ENCODE data around the gene AGAP4.
"Not testable (repeated sequence)": the region's sequence is repeated elsewhere in the genome, so short reads cannot be mapped to it uniquely, and the experiment has no call there.

AGAP4 gene

DNA sequence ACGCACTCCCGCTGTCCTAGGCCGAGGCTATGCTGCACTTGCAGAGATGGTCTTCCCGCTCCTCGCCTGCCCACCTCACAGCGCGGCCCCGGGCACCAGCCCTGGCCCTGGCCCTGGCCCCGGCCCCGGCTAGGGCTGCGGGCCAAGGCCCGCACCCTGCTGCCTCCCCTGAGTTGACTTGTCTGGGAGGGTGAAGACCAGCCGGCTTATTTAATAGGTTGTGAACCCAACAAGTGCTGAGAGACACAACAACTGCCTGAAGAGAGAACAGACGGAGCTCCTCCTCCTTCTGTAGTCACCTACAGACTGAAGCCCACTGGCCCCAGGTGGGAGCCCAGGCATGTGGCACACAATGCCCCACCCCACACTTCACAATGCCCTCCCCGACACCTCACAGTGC is at the start of gene AGAP4:
TSS of gene AGAP4 (minus strand) at position 101 of the 400 bp plus-strand sequence. CDS start 153 bp downstream, outside the sequence.
- in situ Hi-C loops (cut with MboI; ENCODE audit: low sequenced_read_pairs): not testable (repeated sequence)

GRCh38 chr10:45890721-45891120 is 43.4 kb upstream of the AGAP4 start:
- in situ Hi-C loops (cut with MboI; ENCODE audit: low sequenced_read_pairs): not testable (repeated sequence)

- in situ Hi-C loops (cut with MboI; ENCODE audit: low sequenced_read_pairs): not testable (repeated sequence)
Measured at GRCh38 chr10:45889539-45890230, 42.4 kb upstream of the AGAP4 start.

DNA sequence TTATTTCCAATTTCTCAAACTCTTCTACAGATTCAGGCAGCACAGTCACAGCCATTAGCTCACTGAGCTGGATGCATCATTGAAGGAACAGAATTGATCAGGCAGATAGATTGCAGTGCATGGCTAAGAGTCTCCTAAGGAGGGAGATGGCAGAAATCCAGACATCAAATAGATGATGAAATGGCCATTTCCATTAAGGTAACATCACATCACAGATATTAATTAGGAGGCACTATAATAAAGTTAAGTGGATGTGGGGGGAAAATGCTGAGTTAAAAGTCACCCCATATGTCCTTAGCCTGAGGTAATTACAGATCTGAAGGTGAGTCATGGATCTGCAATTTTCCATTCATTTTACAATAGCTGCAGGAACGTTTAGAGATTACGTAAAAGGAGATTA is 35.6 kb upstream of the AGAP4 start:
- in situ Hi-C loops (cut with MboI; ENCODE audit: low sequenced_read_pairs): not testable (repeated sequence)

GRCh38 chr10:45865404-45865803 is 18.1 kb upstream of the AGAP4 start:
- in situ Hi-C loops (cut with MboI; ENCODE audit: low sequenced_read_pairs): not testable (repeated sequence)

- in situ Hi-C loops (cut with MboI; ENCODE audit: low sequenced_read_pairs): not testable (repeated sequence)
Measured at GRCh38 chr10:45864264-45864663, 17.0 kb upstream of the AGAP4 start.

GRCh38 chr10:45863632-45864031 is 16.3 kb upstream of the AGAP4 start:
- in situ Hi-C loops (cut with MboI; ENCODE audit: low sequenced_read_pairs): not testable (repeated sequence)

GRCh38 chr10:45857931-45858330 is 10.6 kb upstream of the AGAP4 start:
- in situ Hi-C loops (cut with MboI; ENCODE audit: low sequenced_read_pairs): not testable (repeated sequence)

GRCh38 chr10:45848467-45848866 is 1.2 kb upstream of the AGAP4 start:
- in situ Hi-C loops (cut with MboI; ENCODE audit: low sequenced_read_pairs): not testable (repeated sequence)

GRCh38 chr10:45822918-45823317 is 24.4 kb downstream of the AGAP4 start:
- in situ Hi-C loops (cut with MboI; ENCODE audit: low sequenced_read_pairs): not testable (repeated sequence)

- in situ Hi-C loops (cut with MboI; ENCODE audit: low sequenced_read_pairs): not testable (repeated sequence)
Measured at GRCh38 chr10:45820107-45820830, 27.0 kb downstream of the AGAP4 start.

- in situ Hi-C loops (cut with MboI; ENCODE audit: low sequenced_read_pairs): no loop called here
Measured at GRCh38 chr10:45819552-45819951, 27.7 kb downstream of the AGAP4 start.

GRCh38 chr10:45817912-45818311 is 29.4 kb downstream of the AGAP4 start:
- in situ Hi-C loops (cut with MboI; ENCODE audit: low sequenced_read_pairs): no loop called here

DNA sequence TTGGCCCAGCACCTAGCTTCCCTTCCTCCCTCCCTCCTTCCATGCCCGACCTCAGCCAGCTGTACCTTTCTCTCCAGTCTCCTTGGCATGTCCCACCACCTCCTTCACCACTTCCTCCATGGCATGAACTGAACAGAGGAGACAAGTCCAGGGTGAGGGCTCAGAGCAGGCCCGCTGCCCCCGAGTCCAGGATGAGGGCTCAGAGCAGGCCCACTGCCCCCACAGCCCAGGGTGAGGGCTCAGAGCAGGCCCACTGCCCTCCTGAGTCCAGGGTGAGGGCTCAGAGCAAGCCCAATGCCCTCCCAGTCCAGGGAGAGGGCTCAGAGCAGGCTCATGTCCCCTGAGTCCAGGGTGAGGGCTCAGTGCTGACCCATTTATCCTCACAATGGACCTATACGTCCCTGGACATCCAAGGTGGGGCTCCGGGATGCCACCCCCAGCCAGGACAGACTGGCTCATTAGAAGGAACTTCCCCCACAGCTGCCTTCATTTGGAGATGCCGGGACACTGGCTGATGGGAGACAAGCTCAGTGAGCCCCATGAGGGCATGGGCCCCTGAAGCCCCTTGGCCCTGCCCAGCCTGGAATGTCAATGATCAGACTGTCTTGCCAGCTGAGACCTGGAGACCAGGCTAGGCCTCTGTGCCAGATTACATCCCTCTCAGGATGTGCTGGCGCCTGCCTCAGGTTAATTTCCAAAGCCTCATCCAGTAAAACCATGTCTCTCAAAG is 30.0 kb downstream of the AGAP4 start:
- in situ Hi-C loops (cut with MboI; ENCODE audit: low sequenced_read_pairs): no loop called here

DNA sequence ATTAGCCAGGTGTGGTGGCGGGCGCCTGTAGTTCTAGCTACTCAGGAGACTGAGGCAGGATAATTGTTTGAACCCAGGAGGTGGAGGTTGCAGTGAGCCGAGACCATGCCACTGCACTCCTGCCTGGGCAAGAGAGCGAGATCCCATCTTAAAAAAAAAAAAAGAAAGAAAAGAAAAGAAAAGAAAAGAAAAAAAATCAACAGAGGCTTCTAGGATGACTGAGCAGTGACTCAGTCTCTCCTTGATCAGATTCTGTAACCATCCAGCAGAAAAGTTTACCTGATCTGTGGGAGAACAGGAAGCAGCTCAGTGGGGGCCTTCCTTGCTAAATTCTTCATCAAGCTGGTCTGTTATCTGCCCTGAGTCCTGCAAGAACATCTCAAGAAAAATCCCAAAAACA is 33.2 kb downstream of the AGAP4 start:
- in situ Hi-C loops (cut with MboI; ENCODE audit: low sequenced_read_pairs): not testable (repeated sequence)

- in situ Hi-C loops (cut with MboI; ENCODE audit: low sequenced_read_pairs): not testable (repeated sequence)
Measured at GRCh38 chr10:45812959-45813358, 34.3 kb downstream of the AGAP4 start.

GRCh38 chr10:45811075-45811474 is 36.2 kb downstream of the AGAP4 start:
- in situ Hi-C loops (cut with MboI; ENCODE audit: low sequenced_read_pairs): no loop called here

DNA sequence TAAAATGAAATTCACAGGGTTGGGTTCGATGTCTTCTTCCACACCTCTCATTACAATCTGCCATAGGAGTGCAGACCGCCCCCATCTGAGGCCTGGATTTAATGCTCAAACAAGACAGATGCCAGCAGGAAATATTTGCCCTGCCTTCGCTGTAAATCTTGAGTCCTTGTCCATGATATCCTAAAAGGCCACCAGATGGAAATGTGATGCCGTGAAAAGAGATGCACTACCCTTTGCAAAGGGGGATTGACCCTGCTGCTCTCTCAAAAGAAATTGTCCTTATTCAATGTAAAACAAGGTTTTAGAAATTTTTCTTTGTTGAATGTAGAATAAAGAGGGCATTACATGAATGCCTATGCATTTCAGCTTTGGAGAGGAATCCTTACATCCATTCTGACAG is 37.5 kb downstream of the AGAP4 start:
- in situ Hi-C loops (cut with MboI; ENCODE audit: low sequenced_read_pairs): no loop called here

GRCh38 chr10:45804996-45805395 is 42.3 kb downstream of the AGAP4 start:
- in situ Hi-C loops (cut with MboI; ENCODE audit: low sequenced_read_pairs): not testable (repeated sequence)

DNA sequence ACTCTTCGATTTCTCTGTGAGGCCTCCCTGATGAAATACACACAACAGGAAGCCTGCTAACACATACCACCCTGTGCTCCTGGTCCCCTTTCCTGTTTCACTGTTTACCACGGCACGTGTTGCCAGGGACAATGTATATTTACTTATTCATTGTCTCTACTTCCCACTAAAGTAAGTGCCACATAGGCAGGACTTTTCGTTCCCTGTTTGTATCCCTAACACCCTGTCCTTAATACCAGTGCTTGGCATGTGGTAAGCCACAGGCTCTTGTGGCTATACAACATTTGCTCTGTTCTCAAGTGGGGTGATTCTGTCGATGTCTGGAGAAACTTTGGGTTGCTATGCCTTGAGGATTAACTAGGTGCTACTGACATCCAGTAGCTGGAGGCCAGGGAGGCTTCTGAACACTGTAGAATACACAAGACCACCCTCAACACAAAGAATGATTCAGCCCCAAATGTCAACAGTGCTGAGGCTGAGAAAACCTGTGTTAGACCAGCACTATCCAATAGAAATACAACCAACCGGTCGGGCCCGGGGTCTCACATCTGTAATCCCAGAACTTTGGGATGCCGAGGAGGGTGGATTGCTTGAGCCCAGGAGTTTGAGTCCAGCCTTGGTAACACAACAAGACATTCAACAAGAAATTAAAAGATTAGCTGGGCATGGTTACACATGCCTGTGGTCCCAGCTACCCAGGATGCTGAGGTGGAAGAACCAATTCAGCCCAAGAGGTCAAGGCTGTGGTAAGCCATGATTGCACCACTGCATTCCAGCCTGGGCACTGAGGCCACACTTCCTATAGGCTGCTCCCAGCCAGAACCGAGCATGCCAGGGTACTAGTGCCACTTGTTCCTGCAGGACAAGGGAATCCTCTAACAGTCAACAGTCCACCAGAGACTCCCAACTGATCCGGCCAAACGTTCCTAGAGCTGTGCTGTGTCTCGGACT is 44.0 kb downstream of the AGAP4 start:
- in situ Hi-C loops (cut with MboI; ENCODE audit: low sequenced_read_pairs): not testable (repeated sequence)

DNA sequence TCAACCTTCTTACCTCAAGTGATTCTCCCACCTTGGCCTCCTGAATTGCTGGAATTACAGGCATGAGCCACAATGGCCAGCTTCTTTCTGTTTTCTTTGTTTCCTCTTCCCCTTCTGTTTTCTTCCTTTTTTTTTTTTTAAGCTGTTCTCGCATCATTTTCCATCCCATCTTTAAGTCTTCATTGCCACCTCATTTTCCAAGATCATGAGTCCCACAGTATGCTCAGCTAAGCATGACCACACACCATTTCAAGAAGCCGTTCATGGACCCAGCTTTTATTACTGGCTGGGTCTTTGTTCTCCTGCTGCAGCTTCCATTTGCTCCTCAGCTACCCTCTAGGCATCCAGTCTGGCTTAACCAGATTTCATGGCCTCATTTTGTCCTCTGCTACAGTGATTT is 52.5 kb downstream of the AGAP4 start:
- in situ Hi-C loops (cut with MboI; ENCODE audit: low sequenced_read_pairs): not testable (repeated sequence)
